HepG2 (cell line): ENCODE data around the gene FAM3B.

Experiments
- ASH2L ChIP-seq: fragments of 300-600, 200-600 bp; sonication (generic); IDR thresholded peaks from 2 replicates; pipeline ENCODE4 v1.7.0; 2017; ENCODE audit warnings: low read depth, mild to moderate bottlenecking, moderate library complexity, mixed read lengths, low read length; ENCODE audit not compliant: insufficient read length
- MEIS2 ChIP-seq: sonication (generic); formaldehyde crosslinking; IDR thresholded peaks from 2 replicates; pipeline ENCODE4 v1.9.0; 2021; ENCODE audit warnings: mild to moderate bottlenecking, missing genetic modification reagents
- POLR2AphosphoS5 ChIP-seq: IDR thresholded peaks from 2 replicates; pipeline ENCODE4 v1.6.1; 2012; ENCODE audit warnings: low read depth, low read length
- SMC3 ChIP-seq: IDR thresholded peaks from 2 replicates; pipeline ENCODE4 v1.6.1; 2011; ENCODE audit warnings: low read length, improper control_type of control experiment
- ZNF431 ChIP-seq: sonication (generic); formaldehyde crosslinking; IDR thresholded peaks from 2 replicates; pipeline ENCODE4 v1.9.0; 2022; ENCODE audit warnings: missing genetic modification reagents, low read depth, mild to moderate bottlenecking, borderline replicate concordance
- ZNF614 ChIP-seq: IDR thresholded peaks from 2 replicates; pipeline ENCODE4 v1.6.1; 2018; ENCODE audit warnings: missing biosample characterization, missing genetic modification reagents, inconsistent platforms, borderline replicate concordance
- ZNF629 ChIP-seq: sonication (generic); formaldehyde crosslinking; conservative IDR thresholded peaks from 2 replicates; pipeline ENCODE4 v1.5.0; 2020; ENCODE audit warnings: missing genetic modification reagents
- TF ChIP-seq, protein P1 (sequence below): sonication (generic); formaldehyde crosslinking; IDR thresholded peaks from 2 replicates; pipeline ENCODE4 v1.5.0; 2020; ENCODE audit warnings: mild to moderate bottlenecking, missing genetic modification reagents, moderate library complexity

GRCh38 chr21:41388259-41388658 is 71.7 kb downstream of the FAM3B start:
- TF ChIP-seq ZNF614 (CRISPR knock-in tag), result no peak
- no peak for TF ChIP-seq ASH2L
- TF ChIP-seq ZNF431 (CRISPR knock-in tag), result no peak
- no peak for TF ChIP-seq MEIS2 (CRISPR knock-in tag)
- no peak for TF ChIP-seq POLR2AphosphoS5
- TF ChIP-seq, protein P1, sequence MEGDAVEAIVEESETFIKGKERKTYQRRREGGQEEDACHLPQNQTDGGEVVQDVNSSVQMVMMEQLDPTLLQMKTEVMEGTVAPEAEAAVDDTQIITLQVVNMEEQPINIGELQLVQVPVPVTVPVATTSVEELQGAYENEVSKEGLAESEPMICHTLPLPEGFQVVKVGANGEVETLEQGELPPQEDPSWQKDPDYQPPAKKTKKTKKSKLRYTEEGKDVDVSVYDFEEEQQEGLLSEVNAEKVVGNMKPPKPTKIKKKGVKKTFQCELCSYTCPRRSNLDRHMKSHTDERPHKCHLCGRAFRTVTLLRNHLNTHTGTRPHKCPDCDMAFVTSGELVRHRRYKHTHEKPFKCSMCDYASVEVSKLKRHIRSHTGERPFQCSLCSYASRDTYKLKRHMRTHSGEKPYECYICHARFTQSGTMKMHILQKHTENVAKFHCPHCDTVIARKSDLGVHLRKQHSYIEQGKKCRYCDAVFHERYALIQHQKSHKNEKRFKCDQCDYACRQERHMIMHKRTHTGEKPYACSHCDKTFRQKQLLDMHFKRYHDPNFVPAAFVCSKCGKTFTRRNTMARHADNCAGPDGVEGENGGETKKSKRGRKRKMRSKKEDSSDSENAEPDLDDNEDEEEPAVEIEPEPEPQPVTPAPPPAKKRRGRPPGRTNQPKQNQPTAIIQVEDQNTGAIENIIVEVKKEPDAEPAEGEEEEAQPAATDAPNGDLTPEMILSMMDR (CRISPR knock-in tag), result no peak
- no peak for TF ChIP-seq ZNF629 (CRISPR knock-in tag)
- no peak for TF ChIP-seq SMC3
